ENCODE data around the gene TEX14. TPM values are rescaled to one million over a fixed set of nuclear protein-coding genes. Genes with fewer than 3 reads are reported as not detected.

Gene TEX14
- total and polyA plus RNA-seq, 2 donors (not counting 3 experiments of a cell fraction or from before 2014, with no cell fraction given): 0.10 TPM; not detected in 1

DNA sequence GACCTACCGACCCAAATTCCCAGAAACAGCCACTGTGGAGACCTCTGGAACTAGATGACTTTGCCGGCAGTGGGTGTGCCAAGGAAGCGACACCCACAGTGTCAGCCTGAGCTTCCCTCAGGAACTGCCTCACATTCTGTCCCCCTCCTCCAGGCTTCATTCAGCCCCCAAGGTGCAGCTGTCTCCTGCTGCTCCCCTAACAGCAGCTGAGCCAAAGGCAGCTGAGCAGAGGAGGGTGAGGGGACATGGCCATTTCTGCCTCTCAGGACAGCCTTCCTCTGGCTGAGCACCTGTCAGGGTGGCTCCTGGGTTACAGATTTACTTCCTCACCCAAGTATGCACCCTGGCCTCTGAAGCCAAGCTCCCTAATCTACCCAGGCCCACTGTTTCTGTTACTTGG is 155.3 kb downstream of the TEX14 start:
- BruUV-seq (replicated peaks): no TSS peak
- no peaks in the 10 kb centered on the region for H4K20me1 ChIP-seq (replicated peaks; ENCODE audit: control insufficient read depth, extremely low read depth, insufficient read depth, low read length)
- no peaks in the 10 kb centered on the region for H3K79me2 ChIP-seq (ENCODE audit: control insufficient read depth, insufficient read depth, low read length)
- no peak overlapping the region for H3K27ac ChIP-seq (ENCODE audit: insufficient read depth, low read depth, low read length)
- TF ChIP-seq, protein P1, sequence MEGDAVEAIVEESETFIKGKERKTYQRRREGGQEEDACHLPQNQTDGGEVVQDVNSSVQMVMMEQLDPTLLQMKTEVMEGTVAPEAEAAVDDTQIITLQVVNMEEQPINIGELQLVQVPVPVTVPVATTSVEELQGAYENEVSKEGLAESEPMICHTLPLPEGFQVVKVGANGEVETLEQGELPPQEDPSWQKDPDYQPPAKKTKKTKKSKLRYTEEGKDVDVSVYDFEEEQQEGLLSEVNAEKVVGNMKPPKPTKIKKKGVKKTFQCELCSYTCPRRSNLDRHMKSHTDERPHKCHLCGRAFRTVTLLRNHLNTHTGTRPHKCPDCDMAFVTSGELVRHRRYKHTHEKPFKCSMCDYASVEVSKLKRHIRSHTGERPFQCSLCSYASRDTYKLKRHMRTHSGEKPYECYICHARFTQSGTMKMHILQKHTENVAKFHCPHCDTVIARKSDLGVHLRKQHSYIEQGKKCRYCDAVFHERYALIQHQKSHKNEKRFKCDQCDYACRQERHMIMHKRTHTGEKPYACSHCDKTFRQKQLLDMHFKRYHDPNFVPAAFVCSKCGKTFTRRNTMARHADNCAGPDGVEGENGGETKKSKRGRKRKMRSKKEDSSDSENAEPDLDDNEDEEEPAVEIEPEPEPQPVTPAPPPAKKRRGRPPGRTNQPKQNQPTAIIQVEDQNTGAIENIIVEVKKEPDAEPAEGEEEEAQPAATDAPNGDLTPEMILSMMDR (IDR thresholded peaks at IDR 0.05; ENCODE audit: extremely low read depth in 1 of 2, insufficient read depth in 1 of 2, low read depth in 1 of 2, low read length in 2 of 2): no peak
- TF ChIP-seq FOS (IDR thresholded peaks at IDR 0.05; ENCODE audit: borderline replicate concordance, insufficient read depth, low read length) (no peak), MYC (IDR thresholded peaks at IDR 0.05; ENCODE audit: low read depth, low read length) (no peak), JUN (IDR thresholded peaks at IDR 0.05; ENCODE audit: borderline replicate concordance, insufficient read depth, insufficient read length, low read depth) (no peak), POLR2A (IDR thresholded peaks at IDR 0.05; ENCODE audit: low read depth, low read length) (no peak), EZH2 (IDR thresholded peaks at IDR 0.05; ENCODE audit: borderline replicate concordance, low read depth, low read length, severe bottlenecking) (no peak)
- TF ChIP-seq, protein P2, sequence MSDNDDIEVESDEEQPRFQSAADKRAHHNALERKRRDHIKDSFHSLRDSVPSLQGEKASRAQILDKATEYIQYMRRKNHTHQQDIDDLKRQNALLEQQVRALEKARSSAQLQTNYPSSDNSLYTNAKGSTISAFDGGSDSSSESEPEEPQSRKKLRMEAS (IDR thresholded peaks at IDR 0.05; ENCODE audit: insufficient read depth, insufficient read length): no peak
- ChIA-PET CTCF (interaction anchor here (1.0 to 3.3 kb wide), 5 partner anchors 9 to 41 kb away, joined by 3 to 12 read pairs (median 4); no protein-coding TSS in a partner anchor), POLR2A (interaction anchor here (0.5 kb wide), 1 partner anchor 359 kb away, joined by 3 read pairs; no protein-coding TSS in a partner anchor)
- H3K27me3 ChIP-seq (ENCODE audit: control insufficient read depth in 2 of 2, insufficient read depth in 2 of 2, low read length in 2 of 2): peaks cover 10% of the 10 kb centered on the region in 2 experiments
- dilution Hi-C loops (cut with MboI; ENCODE audit: extremely low pct_ligation_motif_present, low sequenced_read_pairs) (no loop called here), intact Hi-C loops (cut with micrococcal nuclease) (no loop called here)
- no peaks in the 10 kb centered on the region for H3K9me3 ChIP-seq (replicated peaks; ENCODE audit: control insufficient read depth, insufficient read depth, low read length)
- no peaks in the 10 kb centered on the region for H3K9me1 ChIP-seq (replicated peaks; ENCODE audit: control insufficient read depth, extremely low read depth, insufficient read depth, low read length)
- H3K36me3 ChIP-seq (ENCODE audit: control insufficient read depth in 2 of 2, extremely low read depth in 1 of 2, insufficient read depth in 2 of 2, low read length in 2 of 2): no peaks in the 10 kb centered on the region
- no peak overlapping the region for H3K4me2 ChIP-seq (ENCODE audit: insufficient read depth, low read length)
- H2AFZ ChIP-seq (ENCODE audit: low read depth, low read length): no peak overlapping the region
- FAIRE-seq (no peak), DNase-seq (ENCODE audit: low read depth, low spot score) (no peak)
- peaks cover 3% of the 10 kb centered on the region for H3K4me1 ChIP-seq (ENCODE audit: control insufficient read depth, extremely low read depth, insufficient read depth, low read length)
- H3K4me3 ChIP-seq (replicated peaks in 1 of 3; ENCODE audit: insufficient read depth in 1 of 3, low read depth in 1 of 3, low read length in 3 of 3): no peak overlapping the region
- no peak overlapping the region for H3K9ac ChIP-seq (replicated peaks; ENCODE audit: extremely low read depth, insufficient read depth, low read length)

Data from endothelial cell of umbilical vein (primary cell).